ENCODE data around the gene TSSK3. TPM values are rescaled to one million over a fixed set of nuclear protein-coding genes. Genes with fewer than 3 reads are reported as not detected.

The TSSK3 gene
- total RNA-seq, 1 experiment from 2014 or later: 1.6 TPM

DNA sequence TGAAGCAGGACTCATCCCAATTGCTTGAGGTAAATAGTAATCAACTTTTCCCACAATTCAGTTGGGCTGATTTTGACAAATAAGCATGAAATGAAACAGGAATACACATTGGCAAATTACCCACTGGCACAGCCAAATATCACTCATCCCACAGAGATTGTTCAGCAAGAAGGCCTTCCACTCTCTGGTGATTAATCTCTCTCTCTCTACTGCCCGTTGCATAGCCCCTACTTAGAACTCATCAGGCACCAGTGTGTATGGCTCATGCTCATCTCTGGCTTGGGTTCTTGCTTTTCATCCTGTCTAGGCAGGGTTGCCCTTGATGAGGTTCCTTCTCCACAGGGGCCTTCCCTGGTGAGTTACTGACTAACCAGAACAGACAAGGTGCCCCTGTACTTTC lies 30.8 kb downstream of the TSSK3 start:
- intact Hi-C loops (cut with micrococcal nuclease): no loop called here

More for the DNA sequence above, 30.8 kb downstream of the TSSK3 start:
- POLR2A ChIA-PET: no interaction called here
- Histone ChIP-seq H3K27me3 (ENCODE audit: insufficient read depth, low read length) (no peaks in the 10 kb centered on the region), H3K27ac (ENCODE audit: low read depth, low read length) (no peak overlapping the region; the same call in 1 of the 2 replicates), H3K79me2 (ENCODE audit: insufficient read depth, low read length) (peaks cover 10% of the 10 kb centered on the region), H2AFZ (ENCODE audit: low read depth, low read length, poor library complexity, severe bottlenecking) (no peak overlapping the region), H3K4me2 (ENCODE audit: low read length) (peak overlapping the region; percentile 83), H3K4me3 (replicated peaks in 1 of 2; ENCODE audit: low read depth in 1 of 2, low read length in 2 of 2) (peak overlapping the region; percentile 89 to 95), H3K9ac (ENCODE audit: low read length) (peak overlapping the region; percentile 89), H3K4me1 (ENCODE audit: control insufficient read depth in 1 of 2, insufficient read depth in 2 of 2, low read length in 2 of 2) (peaks cover 6 to 14% of the 10 kb centered on the region in 2 experiments), H3K9me3 (ENCODE audit: control insufficient read depth in 1 of 2, insufficient read depth in 1 of 2, low read depth in 1 of 2, low read length in 2 of 2) (no peaks in the 10 kb centered on the region), H3K9me2 (ENCODE audit: insufficient read depth) (no peaks in the 10 kb centered on the region), H3K36me3 (ENCODE audit: control insufficient read depth in 1 of 2, insufficient read depth in 2 of 2, low read length in 2 of 2) (peaks cover 0 to 3% of the 10 kb centered on the region in 2 experiments; a peak in 1 of 4 replicates), H4K20me1 (ENCODE audit: insufficient read depth) (no peaks in the 10 kb centered on the region)
- ATAC-seq: no peak
- TF ChIP-seq FOSL1 (IDR thresholded peaks at IDR 0.05; ENCODE audit: low read depth) (no peak), TCF7L2 (IDR thresholded peaks at IDR 0.05; ENCODE audit: borderline replicate concordance, extremely low read depth, insufficient read depth, insufficient read length) (no peak), SRF (IDR thresholded peaks at IDR 0.05; ENCODE audit: low read depth) (no peak), EZH2phosphoT487 (IDR thresholded peaks at IDR 0.05; ENCODE audit: borderline replicate concordance) (no peak), YY1 (IDR thresholded peaks at IDR 0.05; ENCODE audit: extremely low read depth, insufficient replicate concordance, low read depth, low read length) (no peak), EZH2 (IDR thresholded peaks at IDR 0.05) (no peak), SIN3A (IDR thresholded peaks at IDR 0.05; ENCODE audit: low read depth) (no peak), RAD21 (IDR thresholded peaks at IDR 0.05; ENCODE audit: low read depth) (no peak), SP1 (IDR thresholded peaks at IDR 0.05; ENCODE audit: low read depth) (no peak), ZFX (IDR thresholded peaks at IDR 0.05) (no peak), POLR2A (IDR thresholded peaks at IDR 0.05; ENCODE audit: borderline replicate concordance, extremely low read depth, insufficient read depth, insufficient read length) (no peak), CEBPB (IDR thresholded peaks at IDR 0.05; ENCODE audit: low read depth) (no peak), EGR1 (IDR thresholded peaks at IDR 0.05; ENCODE audit: low read depth) (no peak), ZNF274 (IDR thresholded peaks at IDR 0.05; ENCODE audit: low read depth, low read length) (no peak)
- TF ChIP-seq, protein P1, sequence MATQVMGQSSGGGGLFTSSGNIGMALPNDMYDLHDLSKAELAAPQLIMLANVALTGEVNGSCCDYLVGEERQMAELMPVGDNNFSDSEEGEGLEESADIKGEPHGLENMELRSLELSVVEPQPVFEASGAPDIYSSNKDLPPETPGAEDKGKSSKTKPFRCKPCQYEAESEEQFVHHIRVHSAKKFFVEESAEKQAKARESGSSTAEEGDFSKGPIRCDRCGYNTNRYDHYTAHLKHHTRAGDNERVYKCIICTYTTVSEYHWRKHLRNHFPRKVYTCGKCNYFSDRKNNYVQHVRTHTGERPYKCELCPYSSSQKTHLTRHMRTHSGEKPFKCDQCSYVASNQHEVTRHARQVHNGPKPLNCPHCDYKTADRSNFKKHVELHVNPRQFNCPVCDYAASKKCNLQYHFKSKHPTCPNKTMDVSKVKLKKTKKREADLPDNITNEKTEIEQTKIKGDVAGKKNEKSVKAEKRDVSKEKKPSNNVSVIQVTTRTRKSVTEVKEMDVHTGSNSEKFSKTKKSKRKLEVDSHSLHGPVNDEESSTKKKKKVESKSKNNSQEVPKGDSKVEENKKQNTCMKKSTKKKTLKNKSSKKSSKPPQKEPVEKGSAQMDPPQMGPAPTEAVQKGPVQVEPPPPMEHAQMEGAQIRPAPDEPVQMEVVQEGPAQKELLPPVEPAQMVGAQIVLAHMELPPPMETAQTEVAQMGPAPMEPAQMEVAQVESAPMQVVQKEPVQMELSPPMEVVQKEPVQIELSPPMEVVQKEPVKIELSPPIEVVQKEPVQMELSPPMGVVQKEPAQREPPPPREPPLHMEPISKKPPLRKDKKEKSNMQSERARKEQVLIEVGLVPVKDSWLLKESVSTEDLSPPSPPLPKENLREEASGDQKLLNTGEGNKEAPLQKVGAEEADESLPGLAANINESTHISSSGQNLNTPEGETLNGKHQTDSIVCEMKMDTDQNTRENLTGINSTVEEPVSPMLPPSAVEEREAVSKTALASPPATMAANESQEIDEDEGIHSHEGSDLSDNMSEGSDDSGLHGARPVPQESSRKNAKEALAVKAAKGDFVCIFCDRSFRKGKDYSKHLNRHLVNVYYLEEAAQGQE (IDR thresholded peaks at IDR 0.05; ENCODE audit: low read depth): no peak
- TF ChIP-seq, protein P2, sequence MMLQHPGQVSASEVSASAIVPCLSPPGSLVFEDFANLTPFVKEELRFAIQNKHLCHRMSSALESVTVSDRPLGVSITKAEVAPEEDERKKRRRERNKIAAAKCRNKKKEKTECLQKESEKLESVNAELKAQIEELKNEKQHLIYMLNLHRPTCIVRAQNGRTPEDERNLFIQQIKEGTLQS (IDR thresholded peaks at IDR 0.05): no peak
- RAD21 ChIA-PET (ENCODE audit: low non-redundant PET in 1 of 2, low total read pairs in 2 of 2, uncharacterized antibody in 2 of 2, unreplicated experiment in 2 of 2): no interaction called here
- CTCF ChIA-PET: no interaction called here
- no TSS peak for BruUV-seq (replicated peaks)
- no peak for DNase-seq (ENCODE audit: low read depth, low spot score)

All from HCT116 (cell line).